CD4-positive, alpha-beta T cell (primary cell): ENCODE measurements around the gene RASGRP4. TPM values are rescaled to one million over a fixed set of nuclear protein-coding genes. Genes with fewer than 3 reads are reported as not detected.

Experiments
- ATAC-seq: fragments of 200-7000 bp; cut with Tn5 transposase; one replicate; pipeline ENCODE4 v1.10.0; 2022; ENCODE audit warnings: mild to moderate bottlenecking; ENCODE audit not compliant: poor library complexity
- CTCF ChIA-PET: fragments of 350-600 bp; sonication (Branson Sonifier 250); formaldehyde crosslinking; loops from one replicate; lab custom pipeline; 2021; ENCODE audit warnings: antibody characterized with exemption, inconsistent platforms; lab: Charles Lee
- POLR2A ChIA-PET: fragments of 350-600 bp; sonication (Branson Sonifier 250); formaldehyde crosslinking; loops from one replicate; lab custom pipeline; 2021; ENCODE audit warnings: antibody characterized with exemption, inconsistent platforms; lab: Charles Lee
- DNase-seq, 14 experiments: peaks; one replicate each; pipeline ENCODE4 v3.0.0-alpha.2; 2013 to 2020; ENCODE audit warnings: mixed read lengths in 2 of 14
- H3K27ac ChIP-seq, 2 donors: one replicate each; pipeline versions ENCODE4 v1.5.1 to v1.7.0; 2013; ENCODE audit warnings: low read length in 2 of 2, low read depth in 1 of 2, mild to moderate bottlenecking in 1 of 2
- H3K27me3 ChIP-seq, 2 experiments: 1 replicate in 1 of 2; 2 replicates in 1 of 2; pipeline versions ENCODE4 v1.6.1 to v1.7.0; 2013; ENCODE audit warnings: low read length in 2 of 2, control low read depth in 1 of 2, mild to moderate bottlenecking in 1 of 2, moderate library complexity in 1 of 2; ENCODE audit not compliant: insufficient read depth in 2 of 2, control insufficient read depth in 1 of 2
- H3K36me3 ChIP-seq: one replicate; pipeline ENCODE4 v1.6.1; 2013; ENCODE audit warnings: low read length, control low read depth; ENCODE audit not compliant: insufficient read depth
- H3K4me1 ChIP-seq: one replicate; pipeline ENCODE4 v1.6.1; 2013; ENCODE audit warnings: low read length, control low read depth; ENCODE audit not compliant: insufficient read depth
- H3K4me3 ChIP-seq: one replicate; pipeline ENCODE4 v1.5.1; 2013; ENCODE audit warnings: mild to moderate bottlenecking, low read length, moderate library complexity
- H3K9me3 ChIP-seq, 2 experiments: 1 replicate in 1 of 2; 2 replicates in 1 of 2; pipeline versions ENCODE4 v1.6.1 to v1.7.0; 2013; ENCODE audit warnings: low read length in 2 of 2, mild to moderate bottlenecking in 2 of 2, control low read depth in 1 of 2, moderate library complexity in 1 of 2; ENCODE audit not compliant: control insufficient read depth in 1 of 2, insufficient read depth in 1 of 2
- H3K27ac Mint-ChIP-seq: one replicate; pipeline ENCODE4 v1.8.0; 2020; ENCODE audit warnings: mixed read lengths
- H3K27me3 Mint-ChIP-seq: one replicate; pipeline ENCODE4 v1.8.0; 2021; ENCODE audit warnings: mixed read lengths
- H3K36me3 Mint-ChIP-seq: one replicate; pipeline ENCODE4 v1.8.0; 2021; ENCODE audit warnings: low read depth, mixed read lengths
- H3K4me1 Mint-ChIP-seq: one replicate; pipeline ENCODE4 v1.8.0; 2021; ENCODE audit warnings: low read depth, mixed read lengths
- H3K4me3 Mint-ChIP-seq: one replicate; pipeline ENCODE4 v1.8.0; 2020; ENCODE audit warnings: mild to moderate bottlenecking, mixed read lengths
- H3K9me3 Mint-ChIP-seq: one replicate; pipeline ENCODE4 v1.8.0; 2020; ENCODE audit warnings: mixed read lengths
- intact Hi-C, 2 experiments: fragments of 100-400 bp; cut with DNase I in 1 of 2; cut with micrococcal nuclease in 1 of 2; formaldehyde crosslinking; loops; one replicate each; pipeline versions ENCODE4 v1.15.1 to v1.9.0; 2023 to 2025; cut with DNase I, micrococcal nuclease
- total RNA-seq, 174 experiments: library from RNA in 2 of 174; stranded (reverse) in 2 of 174; gene quantifications; one replicate each; pipeline ENCODE4 v1.2.3 and lab custom pipeline; 2021 to 2026
- TF ChIP-seq, protein P1 (sequence below): fragments of 200-600 bp; IDR thresholded peaks from one replicate; pipeline ENCODE4 v1.8.0; 2022; ENCODE audit warnings: antibody characterized with exemption, mild to moderate bottlenecking

Gene RASGRP4
- total RNA-seq, 2 experiments from 2014 or later: 0.30 to 0.45 TPM

DNA sequence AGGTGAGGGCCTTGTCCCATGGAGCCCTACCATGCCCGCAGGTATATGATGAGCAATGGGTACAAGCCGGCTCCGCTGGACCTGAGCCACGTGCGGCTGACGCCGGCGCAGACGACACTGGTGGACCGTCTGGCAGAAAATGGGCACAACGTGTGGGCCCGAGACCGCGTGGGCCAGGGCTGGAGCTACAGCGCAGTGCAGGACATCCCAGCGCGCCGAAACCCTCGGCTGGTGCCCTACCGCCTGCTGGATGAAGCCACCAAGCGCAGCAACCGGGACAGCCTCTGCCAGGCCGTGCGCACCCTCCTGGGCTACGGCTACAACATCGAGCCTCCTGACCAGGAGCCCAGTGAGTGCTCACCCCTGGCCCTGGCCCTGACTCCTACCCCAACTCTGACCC is 40.0 kb upstream of the RASGRP4 start:
- ChIA-PET POLR2A (no interaction called here), CTCF (no interaction called here)
- no peak overlapping the region for H3K27ac Mint-ChIP-seq
- ATAC-seq (no peak), DNase-seq (no peak)
- H3K4me1 Mint-ChIP-seq: no peaks in the 10 kb centered on the region
- Histone ChIP-seq H3K4me1 (no peaks in the 10 kb centered on the region), H3K36me3 (no peaks in the 10 kb centered on the region), H3K9me3 (peaks cover 0 to 10% of the 10 kb centered on the region in 2 experiments), H3K27me3 (no peaks in the 10 kb centered on the region), H3K4me3 (no peak overlapping the region), H3K27ac (no peak overlapping the region)
- H3K4me3 Mint-ChIP-seq: no peak overlapping the region
- peaks cover 24% of the 10 kb centered on the region for H3K27me3 Mint-ChIP-seq
- intact Hi-C loops: no loop called here
- TF ChIP-seq, protein P1, sequence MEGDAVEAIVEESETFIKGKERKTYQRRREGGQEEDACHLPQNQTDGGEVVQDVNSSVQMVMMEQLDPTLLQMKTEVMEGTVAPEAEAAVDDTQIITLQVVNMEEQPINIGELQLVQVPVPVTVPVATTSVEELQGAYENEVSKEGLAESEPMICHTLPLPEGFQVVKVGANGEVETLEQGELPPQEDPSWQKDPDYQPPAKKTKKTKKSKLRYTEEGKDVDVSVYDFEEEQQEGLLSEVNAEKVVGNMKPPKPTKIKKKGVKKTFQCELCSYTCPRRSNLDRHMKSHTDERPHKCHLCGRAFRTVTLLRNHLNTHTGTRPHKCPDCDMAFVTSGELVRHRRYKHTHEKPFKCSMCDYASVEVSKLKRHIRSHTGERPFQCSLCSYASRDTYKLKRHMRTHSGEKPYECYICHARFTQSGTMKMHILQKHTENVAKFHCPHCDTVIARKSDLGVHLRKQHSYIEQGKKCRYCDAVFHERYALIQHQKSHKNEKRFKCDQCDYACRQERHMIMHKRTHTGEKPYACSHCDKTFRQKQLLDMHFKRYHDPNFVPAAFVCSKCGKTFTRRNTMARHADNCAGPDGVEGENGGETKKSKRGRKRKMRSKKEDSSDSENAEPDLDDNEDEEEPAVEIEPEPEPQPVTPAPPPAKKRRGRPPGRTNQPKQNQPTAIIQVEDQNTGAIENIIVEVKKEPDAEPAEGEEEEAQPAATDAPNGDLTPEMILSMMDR: no peak
- no peaks in the 10 kb centered on the region for H3K9me3 Mint-ChIP-seq
- H3K36me3 Mint-ChIP-seq: no peaks in the 10 kb centered on the region

DNA sequence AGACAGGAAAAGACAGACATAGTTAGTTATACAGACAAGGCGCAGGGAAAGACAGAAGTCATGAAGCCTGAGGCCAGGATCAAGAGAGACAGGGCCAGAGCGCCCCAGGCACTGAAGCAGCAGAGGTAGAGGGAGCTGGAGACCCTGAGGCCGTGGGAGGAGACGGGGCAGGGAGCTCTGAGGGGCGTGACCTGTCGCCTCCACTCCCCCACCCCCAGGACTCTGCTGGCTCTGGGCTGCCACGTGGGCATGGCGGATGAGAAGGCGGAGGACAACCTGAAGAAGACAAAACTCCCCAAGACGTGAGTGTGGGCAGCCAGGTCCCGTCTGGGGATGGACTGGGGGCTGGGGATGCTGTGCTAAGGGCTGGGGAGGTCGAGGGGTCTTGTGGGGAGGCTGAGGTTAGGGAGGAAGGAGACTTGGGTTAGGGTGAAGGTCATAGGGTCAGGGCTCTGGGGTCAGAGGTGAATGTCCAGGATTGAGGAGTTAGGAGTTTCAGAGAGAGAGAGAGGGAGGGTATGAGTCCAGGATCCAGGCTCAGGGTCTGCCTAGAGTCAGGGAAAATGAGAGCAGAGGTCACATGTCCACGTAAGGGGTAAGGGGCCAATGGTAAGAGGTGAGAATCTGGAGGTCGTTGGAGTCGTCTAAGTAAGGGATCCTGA is 38.5 kb upstream of the RASGRP4 start:
- Mint-ChIP-seq H3K4me1 (no peaks in the 10 kb centered on the region), H3K4me3 (no peak overlapping the region), H3K36me3 (no peaks in the 10 kb centered on the region), H3K27ac (no peak overlapping the region), H3K9me3 (no peaks in the 10 kb centered on the region), H3K27me3 (peaks cover 32% of the 10 kb centered on the region)
- CTCF ChIA-PET: no interaction called here
- intact Hi-C loops: no loop called here
- Histone ChIP-seq H3K27me3 (no peaks in the 10 kb centered on the region), H3K4me1 (no peaks in the 10 kb centered on the region), H3K27ac (no peak overlapping the region), H3K4me3 (no peak overlapping the region), H3K9me3 (peaks cover 0 to 14% of the 10 kb centered on the region in 2 experiments), H3K36me3 (no peaks in the 10 kb centered on the region)
- TF ChIP-seq, protein P1: no peak
- DNase-seq (no peak), ATAC-seq (no peak)
- POLR2A ChIA-PET: no interaction called here

DNA sequence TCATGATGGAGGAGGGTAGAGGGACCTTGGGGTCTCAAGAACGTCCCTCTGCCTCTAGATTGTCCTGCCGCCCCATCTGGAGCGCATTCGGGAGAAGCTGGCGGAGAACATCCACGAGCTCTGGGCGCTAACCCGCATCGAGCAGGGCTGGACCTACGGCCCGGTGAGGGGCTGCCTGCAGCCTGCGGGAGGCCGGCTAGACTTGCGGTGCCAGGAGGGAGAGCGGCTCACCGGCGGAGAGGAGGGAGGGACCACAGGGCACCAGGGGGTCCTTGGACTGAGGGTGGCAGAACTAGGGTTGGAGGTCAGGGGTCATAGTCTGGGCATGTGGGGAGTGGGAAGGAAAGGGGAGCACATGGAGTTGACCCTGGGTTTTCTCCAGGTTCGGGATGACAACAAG is 37.3 kb upstream of the RASGRP4 start:
- Mint-ChIP-seq H3K27ac (no peak overlapping the region), H3K36me3 (no peaks in the 10 kb centered on the region), H3K27me3 (peaks cover 34% of the 10 kb centered on the region), H3K9me3 (no peaks in the 10 kb centered on the region), H3K4me3 (no peak overlapping the region), H3K4me1 (no peaks in the 10 kb centered on the region)
- Histone ChIP-seq H3K4me1 (no peaks in the 10 kb centered on the region), H3K9me3 (peaks cover 0 to 14% of the 10 kb centered on the region in 2 experiments), H3K27ac (no peak overlapping the region), H3K36me3 (no peaks in the 10 kb centered on the region), H3K27me3 (no peaks in the 10 kb centered on the region), H3K4me3 (no peak overlapping the region)
- CTCF ChIA-PET: no interaction called here
- ATAC-seq (no peak), DNase-seq (no peak)
- TF ChIP-seq, protein P1: no peak
- intact Hi-C loops: no loop called here
- POLR2A ChIA-PET: no interaction called here
